Muscle layer of colon (tissue), 2 donors: ENCODE measurements around the gene FAM229B.

ENCODE experiments used
- H3K27ac ChIP-seq: one replicate; pipeline ENCODE4 v1.7.0; 2013; ENCODE audit warnings: low read depth, mild to moderate bottlenecking, low read length, moderate library complexity
- H3K27me3 ChIP-seq, 2 donors: one replicate each; pipeline ENCODE4 v1.7.0; 2013; ENCODE audit warnings: low read length in 2 of 2, mild to moderate bottlenecking in 2 of 2; ENCODE audit not compliant: insufficient read depth in 2 of 2, control insufficient read depth in 1 of 2
- H3K36me3 ChIP-seq: one replicate; pipeline ENCODE4 v1.7.0; 2013; ENCODE audit warnings: mild to moderate bottlenecking, low read length; ENCODE audit not compliant: insufficient read depth
- H3K4me1 ChIP-seq: one replicate; pipeline ENCODE4 v1.7.0; 2013; ENCODE audit warnings: mild to moderate bottlenecking, low read length; ENCODE audit not compliant: insufficient read depth
- H3K4me3 ChIP-seq, 2 donors: one replicate each; pipeline ENCODE4 v1.7.0; 2013; ENCODE audit warnings: low read length in 2 of 2, low read depth in 1 of 2, mild to moderate bottlenecking in 1 of 2, moderate library complexity in 1 of 2
- H3K9ac ChIP-seq: one replicate; pipeline ENCODE4 v1.7.0; 2013; ENCODE audit warnings: low read length
- H3K9me3 ChIP-seq: one replicate; pipeline ENCODE4 v1.7.0; 2013; ENCODE audit warnings: mild to moderate bottlenecking, low read length
- donor health status: abdominal sarcoma.
- donor health status: Adenocarcinoma of cecum.

Gene FAM229B

DNA sequence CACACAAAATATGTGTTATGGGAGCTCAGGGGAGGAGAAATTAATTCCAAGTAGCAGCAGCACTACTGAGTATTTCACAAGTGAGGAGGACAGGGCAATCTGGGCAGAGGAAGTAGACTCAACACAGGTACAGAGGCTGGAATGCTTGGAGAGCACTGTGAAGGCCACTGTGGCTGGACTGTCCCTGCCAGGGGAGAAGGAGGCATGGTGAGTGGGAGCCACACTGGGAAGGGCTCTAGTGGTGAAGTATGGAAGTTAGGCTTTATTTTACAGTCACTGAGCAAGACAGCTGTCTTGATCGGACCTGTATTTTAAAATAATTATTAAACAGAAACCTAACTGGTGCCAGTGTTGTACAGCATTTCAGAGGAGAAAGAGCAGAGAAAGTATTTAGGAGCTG, 28.8 kb downstream of the FAM229B start:
- Histone ChIP-seq H3K36me3 (peaks cover 93% of the 10 kb centered on the region), H3K9ac (no peak overlapping the region), H3K9me3 (no peaks in the 10 kb centered on the region), H3K27me3 (no peaks in the 10 kb centered on the region), H3K4me1 (peaks cover 7% of the 10 kb centered on the region), H3K27ac (no peak overlapping the region), H3K4me3 (no peak overlapping the region)

DNA sequence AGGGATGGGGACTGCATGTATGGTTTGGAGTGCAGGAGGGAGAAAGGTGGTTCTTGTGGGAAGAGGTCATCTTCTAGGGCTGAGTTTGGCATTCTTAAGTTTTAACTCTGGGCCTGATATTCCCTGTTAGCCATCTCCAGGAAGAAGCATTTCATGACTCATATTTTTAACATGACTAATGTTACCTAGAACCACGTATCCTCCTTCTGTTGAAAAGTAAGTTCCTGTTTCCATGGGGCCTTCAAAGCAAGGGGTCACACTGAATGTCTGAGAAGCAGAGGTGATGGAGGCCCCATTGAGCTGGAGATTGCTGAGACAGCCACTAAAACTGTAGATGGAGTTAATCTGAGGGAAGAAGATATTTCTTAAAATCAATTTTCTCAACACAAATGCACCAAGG, 30.2 kb downstream of the FAM229B start:
- H3K9ac ChIP-seq, result no peak overlapping the region
- H3K36me3 ChIP-seq, result peaks cover 92% of the 10 kb centered on the region
- no peak overlapping the region for H3K27ac ChIP-seq
- H3K27me3 ChIP-seq, result no peaks in the 10 kb centered on the region
- peaks cover 7% of the 10 kb centered on the region for H3K4me1 ChIP-seq
- H3K4me3 ChIP-seq, result no peak overlapping the region
- H3K9me3 ChIP-seq, result no peaks in the 10 kb centered on the region

DNA sequence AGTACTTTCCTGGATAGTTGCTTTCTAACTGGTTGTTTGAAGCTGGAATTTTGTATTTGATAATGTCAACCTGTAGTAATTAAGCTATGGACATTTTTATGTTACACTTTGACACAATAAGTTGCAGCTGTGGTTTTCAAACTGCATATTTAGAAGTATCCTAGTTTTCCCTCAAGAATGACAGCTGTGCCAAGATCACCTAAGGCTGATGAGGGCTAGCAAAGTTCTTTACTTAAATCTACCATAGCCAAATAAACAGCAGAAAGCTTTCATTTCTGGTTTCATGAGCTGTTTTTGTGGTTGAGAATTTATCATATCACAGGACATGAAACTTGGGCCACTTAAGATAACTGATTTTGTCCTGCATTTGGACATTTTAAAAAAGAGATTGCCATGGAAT, 30.6 kb downstream of the FAM229B start:
- Histone ChIP-seq H3K27me3 (no peaks in the 10 kb centered on the region), H3K9ac (no peak overlapping the region), H3K4me3 (no peak overlapping the region), H3K9me3 (no peaks in the 10 kb centered on the region), H3K36me3 (peaks cover 94% of the 10 kb centered on the region), H3K27ac (no peak overlapping the region), H3K4me1 (peaks cover 7% of the 10 kb centered on the region)

- Histone ChIP-seq H3K27ac (no peak overlapping the region), H3K9ac (no peak overlapping the region), H3K36me3 (peaks cover 97% of the 10 kb centered on the region), H3K9me3 (no peaks in the 10 kb centered on the region), H3K4me3 (no peak overlapping the region), H3K27me3 (no peaks in the 10 kb centered on the region), H3K4me1 (peaks cover 6% of the 10 kb centered on the region)
Measured at GRCh38 chr6:112122756-112123155, 35.4 kb downstream of the FAM229B start.

- Histone ChIP-seq H3K27me3 (no peaks in the 10 kb centered on the region), H3K9ac (no peak overlapping the region), H3K4me1 (peaks cover 6% of the 10 kb centered on the region), H3K27ac (no peak overlapping the region), H3K9me3 (no peaks in the 10 kb centered on the region), H3K36me3 (peaks cover 98% of the 10 kb centered on the region), H3K4me3 (no peak overlapping the region)
Measured at GRCh38 chr6:112123982-112124381, 36.6 kb downstream of the FAM229B start.

GRCh38 chr6:112128208-112128607, 40.8 kb downstream of the FAM229B start:
- Histone ChIP-seq H3K9me3 (no peaks in the 10 kb centered on the region), H3K36me3 (peaks cover 91% of the 10 kb centered on the region), H3K4me3 (no peak overlapping the region), H3K27me3 (no peaks in the 10 kb centered on the region), H3K27ac (no peak overlapping the region), H3K4me1 (peaks cover 3% of the 10 kb centered on the region), H3K9ac (no peak overlapping the region)

DNA sequence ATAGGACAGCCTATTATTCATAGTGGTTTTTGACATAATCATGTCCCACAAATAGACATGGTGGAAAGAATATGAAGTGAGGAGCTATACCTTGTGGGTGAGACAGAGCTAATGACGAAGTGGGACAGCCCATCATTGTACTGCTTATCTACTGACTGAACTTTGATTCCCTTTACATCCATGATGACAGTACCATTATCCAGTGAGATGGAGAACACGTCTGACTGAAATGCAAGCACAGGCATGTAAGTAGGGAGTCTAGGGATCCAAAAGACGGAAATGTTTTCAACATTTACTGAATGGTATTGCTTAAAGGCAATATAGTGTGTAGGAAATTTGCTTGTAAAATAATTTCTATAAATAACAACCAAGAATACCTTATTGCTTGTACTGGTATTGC, 43.5 kb downstream of the FAM229B start:
- Histone ChIP-seq H3K36me3 (peaks cover 91% of the 10 kb centered on the region), H3K27ac (no peak overlapping the region)

DNA sequence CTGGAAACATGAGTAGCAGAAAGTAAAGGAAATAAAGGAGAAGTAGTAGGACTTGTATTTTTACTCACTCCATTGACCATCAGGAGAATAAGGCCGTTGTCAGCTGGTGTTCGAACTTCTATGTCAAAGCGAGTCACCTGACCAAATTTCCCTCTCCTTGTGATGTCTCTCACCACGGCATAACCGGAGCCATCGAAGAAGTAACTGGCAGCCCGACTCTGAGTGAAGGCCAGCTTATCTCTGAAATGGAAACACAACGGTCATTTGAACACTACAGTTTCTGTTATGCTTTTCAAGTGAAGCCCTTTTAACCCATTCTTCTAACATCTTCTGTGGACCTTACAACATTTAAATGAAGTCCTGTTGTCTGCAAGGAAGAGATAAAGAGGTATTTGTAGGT, 51.7 kb downstream of the FAM229B start:
- H3K27ac ChIP-seq, result no peak overlapping the region
- no peaks in the 10 kb centered on the region for H3K4me1 ChIP-seq
- no peak overlapping the region for H3K4me3 ChIP-seq
- peaks cover 91% of the 10 kb centered on the region for H3K36me3 ChIP-seq
- H3K9me3 ChIP-seq, result no peaks in the 10 kb centered on the region
- H3K9ac ChIP-seq, result no peak overlapping the region
- H3K27me3 ChIP-seq, result no peaks in the 10 kb centered on the region

More for the DNA sequence above, 43.5 kb downstream of the FAM229B start:
- H3K27me3 ChIP-seq, result no peaks in the 10 kb centered on the region
- H3K9me3 ChIP-seq, result no peaks in the 10 kb centered on the region
- H3K4me3 ChIP-seq, result no peak overlapping the region
- no peak overlapping the region for H3K9ac ChIP-seq
- no peaks in the 10 kb centered on the region for H3K4me1 ChIP-seq

- H3K27me3 ChIP-seq, result no peaks in the 10 kb centered on the region
- H3K27ac ChIP-seq, result no peak overlapping the region
- H3K4me3 ChIP-seq, result no peak overlapping the region
- peaks cover 94% of the 10 kb centered on the region for H3K36me3 ChIP-seq
- H3K9me3 ChIP-seq, result no peaks in the 10 kb centered on the region
- no peaks in the 10 kb centered on the region for H3K4me1 ChIP-seq
- no peak overlapping the region for H3K9ac ChIP-seq
Measured at GRCh38 chr6:112141707-112142106, 54.3 kb downstream of the FAM229B start.

- H3K27ac ChIP-seq, result peak overlapping the region; percentile 43
- no peaks in the 10 kb centered on the region for H3K27me3 ChIP-seq
- H3K4me3 ChIP-seq, result no peak overlapping the region
- H3K4me1 ChIP-seq, result peaks cover 1% of the 10 kb centered on the region
- no peaks in the 10 kb centered on the region for H3K9me3 ChIP-seq
- H3K9ac ChIP-seq, result no peak overlapping the region
- peaks cover 89% of the 10 kb centered on the region for H3K36me3 ChIP-seq
Measured at GRCh38 chr6:112144145-112144926, 56.9 kb downstream of the FAM229B start.

- no peak overlapping the region for H3K4me3 ChIP-seq
- H3K36me3 ChIP-seq, result peaks cover 86% of the 10 kb centered on the region
- peaks cover 9% of the 10 kb centered on the region for H3K4me1 ChIP-seq
- no peaks in the 10 kb centered on the region for H3K27me3 ChIP-seq
- H3K9me3 ChIP-seq, result no peaks in the 10 kb centered on the region
- no peak overlapping the region for H3K9ac ChIP-seq
- no peak overlapping the region for H3K27ac ChIP-seq
Measured at GRCh38 chr6:112145080-112145573, 57.7 kb downstream of the FAM229B start.

- Histone ChIP-seq H3K9ac (no peak overlapping the region), H3K9me3 (no peaks in the 10 kb centered on the region), H3K27ac (no peak overlapping the region), H3K4me1 (peaks cover 14% of the 10 kb centered on the region), H3K36me3 (peaks cover 66% of the 10 kb centered on the region), H3K27me3 (no peaks in the 10 kb centered on the region), H3K4me3 (no peak overlapping the region)
Measured at GRCh38 chr6:112148103-112148502, 60.7 kb downstream of the FAM229B start.
